ENCODE results near the gene SLC22A24. TPM values are rescaled to one million over a fixed set of nuclear protein-coding genes. Genes with fewer than 3 reads are reported as not detected.

SLC22A24 gene, protein sequence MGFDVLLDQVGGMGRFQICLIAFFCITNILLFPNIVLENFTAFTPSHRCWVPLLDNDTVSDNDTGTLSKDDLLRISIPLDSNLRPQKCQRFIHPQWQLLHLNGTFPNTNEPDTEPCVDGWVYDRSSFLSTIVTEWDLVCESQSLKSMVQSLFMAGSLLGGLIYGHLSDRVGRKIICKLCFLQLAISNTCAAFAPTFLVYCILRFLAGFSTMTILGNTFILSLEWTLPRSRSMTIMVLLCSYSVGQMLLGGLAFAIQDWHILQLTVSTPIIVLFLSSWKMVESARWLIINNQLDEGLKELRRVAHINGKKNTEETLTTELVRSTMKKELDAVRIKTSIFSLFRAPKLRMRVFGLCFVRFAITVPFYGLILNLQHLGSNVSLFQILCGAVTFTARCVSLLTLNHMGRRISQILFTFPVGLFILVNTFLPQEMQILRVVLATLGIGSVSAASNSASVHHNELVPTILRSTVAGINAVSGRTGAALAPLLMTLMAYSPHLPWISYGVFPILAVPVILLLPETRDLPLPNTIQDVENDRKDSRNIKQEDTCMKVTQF
- not detected for total RNA-seq

DNA sequence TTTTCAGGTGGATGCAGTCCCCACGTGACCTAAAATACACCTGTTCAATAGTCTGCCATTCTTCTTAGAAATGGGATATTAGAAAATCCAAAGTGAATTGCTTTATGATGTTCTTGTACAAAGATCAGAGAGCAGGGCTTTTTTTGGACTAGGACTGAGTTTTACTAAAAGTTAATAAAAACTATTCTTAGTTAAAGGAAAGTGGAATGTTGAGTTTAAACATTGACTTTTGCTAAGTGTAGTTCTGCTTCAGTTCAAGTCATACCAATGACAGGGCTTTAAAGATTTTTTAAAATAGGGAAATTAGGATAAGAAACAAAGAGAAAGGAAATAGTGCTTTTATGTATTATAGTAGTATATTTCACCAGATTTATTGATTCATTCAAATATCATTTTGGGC, at the start of gene SLC22A24:
Gene SLC22A24 (minus strand): TSS at position 101 of the 400 bp plus-strand sequence. CDS start 442 bp downstream, outside the sequence.

Other genes starting within 250 kb of the SLC22A24 start
- gene CHRM1, start 222.9 kb downstream of the SLC22A24 start, total RNA-seq, result 1 to 10 TPM in 1 of 2 donors, under 1 TPM in 1; under 0.01 to 1.3 TPM
- not detected for gene SLC22A6, start 159.3 kb downstream of the SLC22A24 start, total RNA-seq
- gene SLC22A8, start 128.4 kb downstream of the SLC22A24 start, total RNA-seq, result not detected
- not detected for gene SLC22A25, start 99.4 kb upstream of the SLC22A24 start, total RNA-seq
- gene SLC22A9, start 225.6 kb upstream of the SLC22A24 start, total RNA-seq, result not detected

Measured in melanocyte of skin (primary cell).